Stimulated activated CD4-positive, alpha-beta T cell treated with anti-CD3 and anti-CD28 coated beads, Interleukin-1b, Interleukin-23, amount 100 ng/mL, for 24 hours (primary cell): ENCODE measurements around the gene MAP2K4.
"Not testable (repeated sequence)": the region's sequence is repeated elsewhere in the genome, so short reads cannot be mapped to it uniquely, and the experiment has no call there.

Source experiments
- DNase-seq, 4 experiments: peaks; one replicate each; pipeline ENCODE4 v3.0.0-alpha.2; 2020; ENCODE audit warnings: low read depth in 4 of 4, low spot score in 1 of 4

Gene MAP2K4

GRCh38 chr17:12137859-12138258 is 117.2 kb downstream of the MAP2K4 start:
- DNase-seq = no peak

GRCh38 chr17:12140685-12141084 is 120.0 kb downstream of the MAP2K4 start:
- DNase-seq = no peak

- not testable (repeated sequence) for DNase-seq
Measured at GRCh38 chr17:12162187-12162586, 141.5 kb downstream of the MAP2K4 start.

GRCh38 chr17:12164085-12164484 is 143.4 kb downstream of the MAP2K4 start:
- DNase-seq = no peak

- DNase-seq = no peak
Measured at GRCh38 chr17:12178644-12179330, 158.1 kb downstream of the MAP2K4 start.

- DNase-seq = no peak
Measured at GRCh38 chr17:12180644-12181261, 160.1 kb downstream of the MAP2K4 start.

GRCh38 chr17:12187658-12188057 is 167.0 kb downstream of the MAP2K4 start:
- no peak for DNase-seq

GRCh38 chr17:12193144-12193735 is 172.6 kb downstream of the MAP2K4 start:
- no peak for DNase-seq
